ENCODE data around the gene PRRC1. TPM values are rescaled to one million over a fixed set of nuclear protein-coding genes. Genes with fewer than 3 reads are reported as not detected.
A peak's percentile ranks its signal among the peaks of the same experiment; 100 is the strongest.

Gene PRRC1
- total RNA-seq, 2 donors from 2014 or later = 61.7 to 90.3 TPM

DNA sequence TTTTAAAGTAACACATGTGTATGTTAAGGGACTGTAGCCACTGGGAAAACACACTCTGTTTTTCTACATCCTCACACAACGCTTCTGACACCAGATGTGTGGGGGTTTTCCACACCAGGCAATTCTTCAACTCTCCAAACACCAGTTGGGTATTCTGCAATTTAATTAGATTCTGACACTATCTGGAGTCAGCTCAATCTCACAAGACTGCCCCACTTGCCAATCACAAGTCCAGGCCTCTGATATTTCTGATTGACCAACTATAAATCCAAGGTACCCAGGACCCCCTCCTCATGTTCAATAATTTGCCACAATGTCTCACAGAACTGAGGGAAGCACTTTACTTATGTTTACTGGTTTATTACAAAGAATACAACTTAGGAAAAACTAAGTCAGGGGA, 70.9 kb downstream of the PRRC1 start:
- no peak overlapping the region for H3K4me3 ChIP-seq (ENCODE audit: low read length)
- no peaks in the 10 kb centered on the region for H3K9me3 ChIP-seq (ENCODE audit: control insufficient read depth, low read length)
- no peak for TF ChIP-seq CTCF (conservative IDR thresholded peaks at IDR 0.05)
- no peak overlapping the region for H3K27ac Mint-ChIP-seq
- no peak for DNase-seq
- H3K9me3 Mint-ChIP-seq = no peaks in the 10 kb centered on the region
- H3K36me3 ChIP-seq (ENCODE audit: control insufficient read depth, insufficient read depth, low read length) = no peaks in the 10 kb centered on the region
- no peak overlapping the region for H3K27ac ChIP-seq (ENCODE audit: low read depth, low read length)
- H3K9ac ChIP-seq (ENCODE audit: extremely low read depth, low read length, poor library complexity, severe bottlenecking) = no peak overlapping the region
- 100% methylated on average over 1 of the region's 1 CpG for WGBS, 2 experiments (ENCODE audit: insufficient coverage in 1 of 2, insufficient read length in 1 of 2)
- no peak overlapping the region for H3K4me3 Mint-ChIP-seq
- H3K4me1 Mint-ChIP-seq = peaks cover 28% of the 10 kb centered on the region
- H3K27me3 Mint-ChIP-seq (ENCODE audit: insufficient read depth) = no peaks in the 10 kb centered on the region
- peaks cover 5% of the 10 kb centered on the region for H3K4me1 ChIP-seq (ENCODE audit: control insufficient read depth, insufficient read depth, low read length)
- no peaks in the 10 kb centered on the region for H3K36me3 Mint-ChIP-seq (ENCODE audit: low read depth)
- no peaks in the 10 kb centered on the region for H3K27me3 ChIP-seq (ENCODE audit: control insufficient read depth, insufficient read depth, low read length, poor library complexity, severe bottlenecking)

GRCh38 chr5:127589309-127590030, 72.0 kb downstream of the PRRC1 start:
- H3K4me1 ChIP-seq (ENCODE audit: control insufficient read depth, insufficient read depth, low read length) = peaks cover 5% of the 10 kb centered on the region

DNA sequence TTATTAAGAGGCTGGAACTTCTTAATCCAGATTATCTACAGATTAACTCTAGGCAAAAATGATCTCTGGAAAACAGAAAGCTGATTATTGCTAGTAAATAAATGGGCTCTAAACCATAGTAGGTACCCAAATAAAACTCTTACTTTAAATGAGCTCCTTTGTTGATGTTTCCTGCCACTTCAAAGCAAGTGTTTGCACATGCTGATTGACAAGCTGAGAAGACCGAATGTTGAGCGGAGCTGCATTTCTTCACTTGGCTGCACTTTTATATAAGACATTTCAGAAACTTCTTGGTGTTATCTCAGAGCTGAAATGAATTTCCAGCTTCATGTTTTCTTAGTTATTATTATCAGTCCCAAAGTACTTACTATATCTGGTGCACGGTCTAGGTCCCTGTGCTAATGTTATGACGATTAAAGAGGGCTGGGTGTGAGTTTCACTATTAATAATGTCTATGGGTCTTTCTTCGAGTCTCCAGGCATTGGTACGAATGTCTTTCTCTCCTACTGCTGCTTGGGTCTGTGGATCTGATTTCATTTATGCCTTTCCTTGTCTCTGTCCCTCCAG, 72.8 kb downstream of the PRRC1 start:
- peaks cover 28% of the 10 kb centered on the region for H3K4me1 Mint-ChIP-seq
- Histone ChIP-seq H3K36me3 (ENCODE audit: control insufficient read depth, insufficient read depth, low read length) (no peaks in the 10 kb centered on the region), H3K9me3 (ENCODE audit: control insufficient read depth, low read length) (no peaks in the 10 kb centered on the region), H3K27me3 (ENCODE audit: control insufficient read depth, insufficient read depth, low read length, poor library complexity, severe bottlenecking) (peaks cover 5% of the 10 kb centered on the region), H3K27ac (ENCODE audit: low read depth, low read length) (no peak overlapping the region), H3K4me1 (ENCODE audit: control insufficient read depth, insufficient read depth, low read length) (peaks cover 5% of the 10 kb centered on the region), H3K9ac (ENCODE audit: extremely low read depth, low read length, poor library complexity, severe bottlenecking) (no peak overlapping the region), H3K4me3 (ENCODE audit: low read length) (no peak overlapping the region)
- H3K27me3 Mint-ChIP-seq (ENCODE audit: insufficient read depth) = no peaks in the 10 kb centered on the region
- TF ChIP-seq CTCF (conservative IDR thresholded peaks at IDR 0.05) = no peak
- DNase-seq = no peak
- WGBS, 2 experiments (ENCODE audit: insufficient coverage in 1 of 2, insufficient read length in 1 of 2) = 75 to 84% methylated on average over 5 to 6 of the region's 6 CpGs
- H3K4me3 Mint-ChIP-seq = no peak overlapping the region
- H3K9me3 Mint-ChIP-seq = no peaks in the 10 kb centered on the region
- no peak overlapping the region for H3K27ac Mint-ChIP-seq
- H3K36me3 Mint-ChIP-seq (ENCODE audit: low read depth) = no peaks in the 10 kb centered on the region

More at GRCh38 chr5:127589309-127590030, 72.0 kb downstream of the PRRC1 start:
- Histone ChIP-seq H3K36me3 (ENCODE audit: control insufficient read depth, insufficient read depth, low read length) (no peaks in the 10 kb centered on the region), H3K9me3 (ENCODE audit: control insufficient read depth, low read length) (no peaks in the 10 kb centered on the region), H3K27me3 (ENCODE audit: control insufficient read depth, insufficient read depth, low read length, poor library complexity, severe bottlenecking) (no peaks in the 10 kb centered on the region), H3K4me3 (ENCODE audit: low read length) (no peak overlapping the region), H3K9ac (ENCODE audit: extremely low read depth, low read length, poor library complexity, severe bottlenecking) (no peak overlapping the region), H3K27ac (ENCODE audit: low read depth, low read length) (no peak overlapping the region)
- Mint-ChIP-seq H3K27me3 (ENCODE audit: insufficient read depth) (no peaks in the 10 kb centered on the region), H3K36me3 (ENCODE audit: low read depth) (no peaks in the 10 kb centered on the region), H3K27ac (no peak overlapping the region), H3K4me1 (peaks cover 28% of the 10 kb centered on the region), H3K9me3 (no peaks in the 10 kb centered on the region), H3K4me3 (no peak overlapping the region)
- 78 to 87% methylated on average over 6 to 12 of the region's 12 CpGs for WGBS, 2 experiments (ENCODE audit: insufficient coverage in 1 of 2, insufficient read length in 1 of 2)
- TF ChIP-seq CTCF (conservative IDR thresholded peaks at IDR 0.05) = no peak
- DNase-seq = peak; percentile 35
